ENCODE measurements around the gene CRADD.

DNA sequence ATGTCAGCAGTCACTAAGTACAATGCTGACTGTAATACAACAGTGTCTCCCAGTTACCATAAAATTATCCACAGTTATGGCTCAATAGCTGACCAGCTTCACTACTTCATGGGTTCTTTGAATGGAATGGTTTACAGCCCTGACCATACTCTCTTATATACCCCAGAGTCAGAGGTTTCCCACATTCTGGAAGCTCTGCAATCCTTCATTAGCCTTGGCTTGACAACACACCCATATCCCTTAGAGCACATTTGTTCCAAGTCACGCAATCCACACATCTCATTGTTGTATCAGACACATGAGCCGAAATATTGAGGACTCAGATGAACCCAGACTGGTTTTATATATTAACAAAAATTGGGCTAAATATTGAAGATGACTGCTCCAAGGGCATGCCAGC, 261.8 kb downstream of the CRADD start:
- TF ChIP-seq, protein P1, sequence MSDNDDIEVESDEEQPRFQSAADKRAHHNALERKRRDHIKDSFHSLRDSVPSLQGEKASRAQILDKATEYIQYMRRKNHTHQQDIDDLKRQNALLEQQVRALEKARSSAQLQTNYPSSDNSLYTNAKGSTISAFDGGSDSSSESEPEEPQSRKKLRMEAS (IDR thresholded peaks at IDR 0.05; ENCODE audit: low read depth), result no peak
- TF ChIP-seq SIN3A (IDR thresholded peaks at IDR 0.05; ENCODE audit: borderline replicate concordance, low read depth, low read length) (no peak), TEAD4 (IDR thresholded peaks at IDR 0.05; ENCODE audit: borderline replicate concordance, insufficient read depth) (no peak)
- TF ChIP-seq, protein P2, sequence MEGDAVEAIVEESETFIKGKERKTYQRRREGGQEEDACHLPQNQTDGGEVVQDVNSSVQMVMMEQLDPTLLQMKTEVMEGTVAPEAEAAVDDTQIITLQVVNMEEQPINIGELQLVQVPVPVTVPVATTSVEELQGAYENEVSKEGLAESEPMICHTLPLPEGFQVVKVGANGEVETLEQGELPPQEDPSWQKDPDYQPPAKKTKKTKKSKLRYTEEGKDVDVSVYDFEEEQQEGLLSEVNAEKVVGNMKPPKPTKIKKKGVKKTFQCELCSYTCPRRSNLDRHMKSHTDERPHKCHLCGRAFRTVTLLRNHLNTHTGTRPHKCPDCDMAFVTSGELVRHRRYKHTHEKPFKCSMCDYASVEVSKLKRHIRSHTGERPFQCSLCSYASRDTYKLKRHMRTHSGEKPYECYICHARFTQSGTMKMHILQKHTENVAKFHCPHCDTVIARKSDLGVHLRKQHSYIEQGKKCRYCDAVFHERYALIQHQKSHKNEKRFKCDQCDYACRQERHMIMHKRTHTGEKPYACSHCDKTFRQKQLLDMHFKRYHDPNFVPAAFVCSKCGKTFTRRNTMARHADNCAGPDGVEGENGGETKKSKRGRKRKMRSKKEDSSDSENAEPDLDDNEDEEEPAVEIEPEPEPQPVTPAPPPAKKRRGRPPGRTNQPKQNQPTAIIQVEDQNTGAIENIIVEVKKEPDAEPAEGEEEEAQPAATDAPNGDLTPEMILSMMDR (IDR thresholded peaks at IDR 0.05), result no peak
